PC-3 (cell line): Measurements from ENCODE around the gene PCSK5. TPM values are rescaled to one million over a fixed set of nuclear protein-coding genes. Genes with fewer than 3 reads are reported as not detected.

Experiments used
- ATAC-seq: fragments of 200-7000 bp; cut with Tn5 transposase; 2 replicates; pipeline ENCODE4 v1.9.1; 2020; ENCODE audit warnings: mild to moderate bottlenecking, moderate library complexity
- BruUV-seq: library from RNA; stranded (reverse); fragments of 400-500 nt; replicated peaks from 2 replicates; lab custom pipeline; 2021; lab: Mats Ljungman, UMichigan
- CTCF ChIA-PET: fragments of 300-600 bp; sonication (Branson Sonifier 250); formaldehyde crosslinking; loops from one replicate; lab custom pipeline; 2022; ENCODE audit warnings: antibody characterized with exemption; lab: Charles Lee
- POLR2A ChIA-PET: fragments of 300-600 bp; sonication (Branson Sonifier 250); formaldehyde crosslinking; loops from one replicate; lab custom pipeline; 2022; ENCODE audit warnings: antibody characterized with exemption; ENCODE audit not compliant: unreplicated experiment; lab: Charles Lee
- DNase-seq: peaks from one replicate; pipeline ENCODE4 v3.0.0-alpha.2; 2015
- H2AFZ ChIP-seq: fragments of 300-600 bp; sonication (generic); 2 replicates; pipeline ENCODE4 v1.6.0; 2016; ENCODE audit warnings: antibody characterized with exemption, low read length
- H3F3A ChIP-seq: fragments of 300-600 bp; sonication (generic); one replicate; pipeline ENCODE4 v1.6.0; 2017; ENCODE audit warnings: antibody characterized with exemption, low read length, control low read depth, mild to moderate bottlenecking; ENCODE audit not compliant: unreplicated experiment
- H3K27ac ChIP-seq: fragments of 300-600 bp; sonication (generic); 2 replicates; pipeline ENCODE4 v1.5.1; 2016; ENCODE audit warnings: mild to moderate bottlenecking, low read length
- H3K27me3 ChIP-seq: fragments of 300-600 bp; sonication (generic); 2 replicates; pipeline ENCODE4 v1.6.1; 2016; ENCODE audit warnings: low read length, mixed read lengths
- H3K36me3 ChIP-seq: fragments of 300-600 bp; sonication (generic); 2 replicates; pipeline ENCODE4 v1.6.1; 2016; ENCODE audit warnings: low read depth, mixed run types, low read length, mixed read lengths
- H3K4me1 ChIP-seq: fragments of 300-600 bp; sonication (generic); 2 replicates; pipeline ENCODE4 v1.5.1; 2016; ENCODE audit warnings: low read length; ENCODE audit not compliant: insufficient read depth
- H3K4me2 ChIP-seq: fragments of 300-600 bp; sonication (generic); 2 replicates; pipeline ENCODE4 v1.6.0; 2016; ENCODE audit warnings: low read length
- H3K4me3 ChIP-seq: fragments of 300-600 bp; sonication (generic); 2 replicates; pipeline ENCODE4 v1.5.1; 2016; ENCODE audit warnings: mild to moderate bottlenecking, low read length, mixed read lengths
- H3K79me2 ChIP-seq: fragments of 300-600 bp; sonication (generic); 2 replicates; pipeline ENCODE4 v1.6.1; 2017; ENCODE audit warnings: low read length, mixed read lengths
- H3K9ac ChIP-seq: fragments of 300-600 bp; sonication (generic); 2 replicates; pipeline ENCODE4 v1.6.0; 2016; ENCODE audit warnings: mild to moderate bottlenecking, low read length
- H3K9me2 ChIP-seq: fragments of 300-600 bp; sonication (generic); replicated peaks from 2 replicates; pipeline ENCODE4 v1.6.1; 2016; ENCODE audit warnings: mixed run types, low read length, mixed read lengths
- H3K9me3 ChIP-seq: fragments of 300-600 bp; sonication (generic); 2 replicates; pipeline ENCODE4 v1.6.1; 2016; ENCODE audit warnings: low read length, mixed read lengths
- H4K20me1 ChIP-seq: fragments of 300-600 bp; sonication (generic); 2 replicates; pipeline ENCODE4 v1.6.1; 2016; ENCODE audit warnings: low read length, mixed read lengths
- EZH2 ChIP-seq: fragments of 300-600 bp; sonication (generic); IDR thresholded peaks from one replicate; pipeline ENCODE4 v1.6.1; 2017; ENCODE audit warnings: antibody characterized with exemption, mild to moderate bottlenecking, low read length; ENCODE audit not compliant: unreplicated experiment
- EZH2phosphoT487 ChIP-seq: fragments of 300-600 bp; sonication (generic); IDR thresholded peaks from 2 replicates; pipeline ENCODE4 v1.6.1; 2018; ENCODE audit warnings: mild to moderate bottlenecking, antibody characterized with exemption, low read length, borderline replicate concordance
- intact Hi-C: fragments of 100-400 bp; cut with micrococcal nuclease; formaldehyde crosslinking; loops from 2 replicates; pipeline ENCODE4 v1.9.0; 2023
- total RNA-seq: library from RNA; depleted of rRNA; stranded (reverse); fragments of >200 nt; gene quantifications from 2 replicates; pipeline ENCODE4 v1.2.3, GENCODE V29; 2014
- TF ChIP-seq, protein P1 (sequence below): fragments of 300-600 bp; sonication (generic); conservative IDR thresholded peaks from 2 replicates; pipeline ENCODE4 v1.5.1; 2017; ENCODE audit warnings: antibody characterized with exemption, low read depth, mild to moderate bottlenecking, low read length

Gene PCSK5
- total RNA-seq, 1 experiment from 2014 or later: not detected

DNA sequence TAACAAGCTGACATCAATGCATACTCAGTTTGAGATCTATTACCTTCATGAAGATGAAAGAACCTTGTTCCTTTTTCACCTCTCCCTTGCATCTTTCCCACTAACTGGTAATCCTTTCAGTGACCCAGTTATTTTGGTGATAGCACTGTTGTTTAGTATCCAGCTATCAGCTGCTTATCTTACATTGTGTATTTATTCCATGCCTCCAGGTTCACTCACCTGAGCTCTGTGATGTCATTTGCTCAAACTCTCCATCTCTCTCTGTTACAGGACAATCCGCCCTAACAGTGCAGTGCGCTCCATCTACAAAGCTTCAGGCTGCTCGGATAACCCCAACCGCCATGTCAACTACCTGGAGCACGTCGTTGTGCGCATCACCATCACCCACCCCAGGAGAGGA lies 268.2 kb downstream of the PCSK5 start:
- H3K9ac ChIP-seq: no peak overlapping the region
- POLR2A ChIA-PET: no interaction called here
- no peak overlapping the region for H3K4me2 ChIP-seq
- no peak overlapping the region for H2AFZ ChIP-seq
- intact Hi-C loops: no loop called here
- no peaks in the 10 kb centered on the region for H3F3A ChIP-seq
- no peaks in the 10 kb centered on the region for H3K9me3 ChIP-seq
- ATAC-seq (no peak), DNase-seq (no peak)
- H3K4me1 ChIP-seq: no peaks in the 10 kb centered on the region
- no peaks in the 10 kb centered on the region for H4K20me1 ChIP-seq
- CTCF ChIA-PET: no interaction called here
- no peaks in the 10 kb centered on the region for H3K36me3 ChIP-seq
- H3K27ac ChIP-seq: no peak overlapping the region
- no TSS peak for BruUV-seq
- H3K4me3 ChIP-seq: no peak overlapping the region
- H3K79me2 ChIP-seq: no peaks in the 10 kb centered on the region
- no peaks in the 10 kb centered on the region for H3K27me3 ChIP-seq
- TF ChIP-seq, protein P1, sequence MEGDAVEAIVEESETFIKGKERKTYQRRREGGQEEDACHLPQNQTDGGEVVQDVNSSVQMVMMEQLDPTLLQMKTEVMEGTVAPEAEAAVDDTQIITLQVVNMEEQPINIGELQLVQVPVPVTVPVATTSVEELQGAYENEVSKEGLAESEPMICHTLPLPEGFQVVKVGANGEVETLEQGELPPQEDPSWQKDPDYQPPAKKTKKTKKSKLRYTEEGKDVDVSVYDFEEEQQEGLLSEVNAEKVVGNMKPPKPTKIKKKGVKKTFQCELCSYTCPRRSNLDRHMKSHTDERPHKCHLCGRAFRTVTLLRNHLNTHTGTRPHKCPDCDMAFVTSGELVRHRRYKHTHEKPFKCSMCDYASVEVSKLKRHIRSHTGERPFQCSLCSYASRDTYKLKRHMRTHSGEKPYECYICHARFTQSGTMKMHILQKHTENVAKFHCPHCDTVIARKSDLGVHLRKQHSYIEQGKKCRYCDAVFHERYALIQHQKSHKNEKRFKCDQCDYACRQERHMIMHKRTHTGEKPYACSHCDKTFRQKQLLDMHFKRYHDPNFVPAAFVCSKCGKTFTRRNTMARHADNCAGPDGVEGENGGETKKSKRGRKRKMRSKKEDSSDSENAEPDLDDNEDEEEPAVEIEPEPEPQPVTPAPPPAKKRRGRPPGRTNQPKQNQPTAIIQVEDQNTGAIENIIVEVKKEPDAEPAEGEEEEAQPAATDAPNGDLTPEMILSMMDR: no peak
- TF ChIP-seq EZH2 (no peak), EZH2phosphoT487 (no peak)
- no peaks in the 10 kb centered on the region for H3K9me2 ChIP-seq

DNA sequence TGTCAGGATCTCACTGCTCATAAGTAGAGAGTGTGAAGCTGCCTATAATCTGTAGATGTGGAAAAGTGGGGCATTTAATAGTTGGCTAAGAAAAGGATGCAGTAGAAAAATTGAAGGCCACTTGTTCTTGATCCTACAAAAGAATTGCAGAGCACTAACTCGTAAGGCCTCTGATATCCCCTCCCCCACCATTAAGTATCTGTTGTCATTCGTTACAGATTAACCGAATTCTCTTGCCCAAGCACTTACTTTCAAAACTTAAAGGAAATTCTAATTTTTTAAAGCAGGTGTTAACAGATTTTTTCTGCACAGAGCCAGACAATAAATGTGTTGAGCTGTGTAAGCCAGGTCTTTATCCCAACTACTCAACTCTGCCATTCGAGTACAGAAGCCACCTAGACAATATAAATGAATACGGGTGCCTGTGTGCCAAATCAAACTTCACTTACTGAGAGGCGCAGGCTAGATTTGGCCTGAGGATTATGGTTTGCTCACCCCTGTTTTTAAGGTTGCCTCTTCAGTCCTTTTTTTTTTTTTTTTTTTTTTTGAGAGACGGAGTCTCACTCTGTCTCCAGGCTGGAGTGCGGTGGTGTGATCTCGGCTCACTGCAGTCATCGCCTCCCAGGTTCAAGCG lies 268.9 kb downstream of the PCSK5 start:
- TF ChIP-seq, protein P1: no peak
- no peak for TF ChIP-seq EZH2
- TF ChIP-seq EZH2phosphoT487: no peak
- CTCF ChIA-PET: no interaction called here
- no TSS peak for BruUV-seq
- no peak overlapping the region for H3K9ac ChIP-seq
- H3F3A ChIP-seq: no peaks in the 10 kb centered on the region
- H3K79me2 ChIP-seq: no peaks in the 10 kb centered on the region
- H3K4me2 ChIP-seq: no peak overlapping the region
- intact Hi-C loops: no loop called here
- H3K4me1 ChIP-seq: no peaks in the 10 kb centered on the region
- no peaks in the 10 kb centered on the region for H4K20me1 ChIP-seq
- no peak for ATAC-seq
- H3K4me3 ChIP-seq: no peak overlapping the region
- H3K9me3 ChIP-seq: no peaks in the 10 kb centered on the region
- H3K9me2 ChIP-seq: no peaks in the 10 kb centered on the region
- H3K36me3 ChIP-seq: no peaks in the 10 kb centered on the region
- POLR2A ChIA-PET: no interaction called here
- H3K27ac ChIP-seq: no peak overlapping the region
- DNase-seq: no peak
- H2AFZ ChIP-seq: no peak overlapping the region
- H3K27me3 ChIP-seq: no peaks in the 10 kb centered on the region

DNA sequence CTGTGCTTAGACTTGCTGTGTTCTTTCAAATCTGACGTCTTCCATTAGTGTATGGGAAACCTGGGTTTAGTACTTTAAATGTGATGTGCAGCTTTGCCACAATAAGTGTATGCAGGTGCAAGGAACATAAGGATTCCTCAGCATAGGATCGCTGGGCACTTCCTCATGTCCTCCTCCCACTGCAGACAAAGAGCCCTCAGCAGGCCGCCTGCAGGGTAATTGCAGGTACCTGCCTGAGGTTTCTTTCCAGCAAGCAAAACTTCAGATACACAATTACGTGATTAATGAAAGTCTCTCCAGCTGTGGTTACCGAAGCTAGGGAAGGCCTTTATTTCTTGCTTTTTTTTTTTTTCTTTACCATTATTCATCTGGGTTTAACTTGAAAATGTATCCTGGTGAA lies 270.6 kb downstream of the PCSK5 start:
- TF ChIP-seq, protein P1: no peak
- TF ChIP-seq EZH2 (no peak), EZH2phosphoT487 (no peak)
- Histone ChIP-seq H2AFZ (no peak overlapping the region), H3K36me3 (no peaks in the 10 kb centered on the region), H3K9ac (no peak overlapping the region), H3K27me3 (no peaks in the 10 kb centered on the region), H3K79me2 (no peaks in the 10 kb centered on the region), H4K20me1 (no peaks in the 10 kb centered on the region), H3K4me1 (no peaks in the 10 kb centered on the region), H3K27ac (no peak overlapping the region), H3F3A (no peaks in the 10 kb centered on the region), H3K4me3 (no peak overlapping the region), H3K9me3 (no peaks in the 10 kb centered on the region), H3K4me2 (no peak overlapping the region), H3K9me2 (no peaks in the 10 kb centered on the region)
- POLR2A ChIA-PET: no interaction called here
- intact Hi-C loops: no loop called here
- DNase-seq: no peak
- CTCF ChIA-PET: no interaction called here
- no peak for ATAC-seq
- no TSS peak for BruUV-seq
